ENCODE data around the gene KIF6.

DNA sequence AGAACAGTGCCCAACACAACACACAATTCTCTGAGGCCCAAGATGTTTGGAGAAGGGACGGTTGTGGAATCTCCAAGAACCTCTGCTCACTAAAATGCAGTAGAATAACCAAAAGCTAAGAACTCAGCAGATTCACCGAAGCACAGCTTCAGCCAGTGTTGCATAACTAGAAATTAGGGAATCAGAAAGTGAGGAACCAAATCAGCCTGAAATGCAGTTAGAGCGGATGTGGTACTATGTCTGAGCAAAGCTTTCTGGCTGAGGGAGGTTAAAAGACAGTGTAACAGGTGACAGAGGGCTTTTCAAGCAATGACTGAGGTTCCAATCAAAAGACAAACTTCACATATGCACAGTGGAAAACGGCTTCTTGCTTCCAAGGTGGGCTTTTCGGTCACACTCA is 204.8 kb downstream of the KIF6 start:
- TF ChIP-seq SP2 (tag by site-specific recombination; IDR thresholded peaks at IDR 0.05) (no peak), ZNF677 (tag by site-specific recombination; IDR thresholded peaks at IDR 0.05) (no peak), ZNF707 (tag by site-specific recombination; IDR thresholded peaks at IDR 0.05) (no peak), ZNF510 (tag by site-specific recombination; IDR thresholded peaks at IDR 0.05; ENCODE audit: insufficient replicate concordance) (no peak), ZNF157 (tag by site-specific recombination; IDR thresholded peaks at IDR 0.05) (no peak)
- TF ChIP-seq, protein P1, sequence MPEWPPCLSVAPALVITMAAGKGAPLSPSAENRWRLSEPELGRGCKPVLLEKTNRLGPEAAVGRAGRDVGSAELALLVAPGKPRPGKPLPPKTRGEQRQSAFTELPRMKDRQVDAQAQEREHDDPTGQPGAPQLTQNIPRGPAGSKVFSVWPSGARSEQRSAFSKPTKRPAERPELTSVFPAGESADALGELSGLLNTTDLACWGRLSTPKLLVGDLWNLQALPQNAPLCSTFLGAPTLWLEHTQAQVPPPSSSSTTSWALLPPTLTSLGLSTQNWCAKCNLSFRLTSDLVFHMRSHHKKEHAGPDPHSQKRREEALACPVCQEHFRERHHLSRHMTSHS (tag by site-specific recombination; IDR thresholded peaks at IDR 0.05) = no peak
- TF ChIP-seq, protein P2, sequence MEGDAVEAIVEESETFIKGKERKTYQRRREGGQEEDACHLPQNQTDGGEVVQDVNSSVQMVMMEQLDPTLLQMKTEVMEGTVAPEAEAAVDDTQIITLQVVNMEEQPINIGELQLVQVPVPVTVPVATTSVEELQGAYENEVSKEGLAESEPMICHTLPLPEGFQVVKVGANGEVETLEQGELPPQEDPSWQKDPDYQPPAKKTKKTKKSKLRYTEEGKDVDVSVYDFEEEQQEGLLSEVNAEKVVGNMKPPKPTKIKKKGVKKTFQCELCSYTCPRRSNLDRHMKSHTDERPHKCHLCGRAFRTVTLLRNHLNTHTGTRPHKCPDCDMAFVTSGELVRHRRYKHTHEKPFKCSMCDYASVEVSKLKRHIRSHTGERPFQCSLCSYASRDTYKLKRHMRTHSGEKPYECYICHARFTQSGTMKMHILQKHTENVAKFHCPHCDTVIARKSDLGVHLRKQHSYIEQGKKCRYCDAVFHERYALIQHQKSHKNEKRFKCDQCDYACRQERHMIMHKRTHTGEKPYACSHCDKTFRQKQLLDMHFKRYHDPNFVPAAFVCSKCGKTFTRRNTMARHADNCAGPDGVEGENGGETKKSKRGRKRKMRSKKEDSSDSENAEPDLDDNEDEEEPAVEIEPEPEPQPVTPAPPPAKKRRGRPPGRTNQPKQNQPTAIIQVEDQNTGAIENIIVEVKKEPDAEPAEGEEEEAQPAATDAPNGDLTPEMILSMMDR (tag by site-specific recombination; IDR thresholded peaks at IDR 0.05) = no peak
- TF ChIP-seq, protein P3, sequence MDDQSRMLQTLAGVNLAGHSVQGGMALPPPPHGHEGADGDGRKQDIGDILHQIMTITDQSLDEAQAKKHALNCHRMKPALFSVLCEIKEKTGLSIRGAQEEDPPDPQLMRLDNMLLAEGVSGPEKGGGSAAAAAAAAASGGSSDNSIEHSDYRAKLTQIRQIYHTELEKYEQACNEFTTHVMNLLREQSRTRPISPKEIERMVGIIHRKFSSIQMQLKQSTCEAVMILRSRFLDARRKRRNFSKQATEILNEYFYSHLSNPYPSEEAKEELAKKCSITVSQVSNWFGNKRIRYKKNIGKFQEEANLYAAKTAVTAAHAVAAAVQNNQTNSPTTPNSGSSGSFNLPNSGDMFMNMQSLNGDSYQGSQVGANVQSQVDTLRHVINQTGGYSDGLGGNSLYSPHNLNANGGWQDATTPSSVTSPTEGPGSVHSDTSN (CRISPR knock-in tag; IDR thresholded peaks at IDR 0.05) = no peak
